Coronary artery (tissue), 2 donors: Measurements from ENCODE around the gene HECTD4.

Source experiments
- DNase-seq: peaks from one replicate; pipeline ENCODE4 v3.0.0-alpha.2; 2017; ENCODE audit warnings: low spot score
- H3K27ac ChIP-seq, 2 donors: fragments of 200-600 bp; sonication (generic); one replicate each; pipeline ENCODE4 v1.5.1; 2016 to 2019
- H3K4me3 ChIP-seq: fragments of 200-600 bp; sonication (generic); 2 replicates; pipeline ENCODE4 v1.5.1; 2016; ENCODE audit warnings: mild to moderate bottlenecking, moderate library complexity
- CTCF ChIP-seq: fragments of 200-600 bp; sonication (generic); IDR thresholded peaks from one replicate; pipeline ENCODE4 v1.5.1; 2019; ENCODE audit warnings: antibody characterized with exemption

Gene HECTD4

GRCh38 chr12:112330706-112331105 lies 51.5 kb downstream of the HECTD4 start:
- Histone ChIP-seq H3K4me3 (no peak overlapping the region), H3K27ac (no peak overlapping the region)
- DNase-seq = no peak
- no peak for TF ChIP-seq CTCF

GRCh38 chr12:112328456-112329124 lies 53.6 kb downstream of the HECTD4 start:
- Histone ChIP-seq H3K27ac (no peak overlapping the region), H3K4me3 (no peak overlapping the region)
- TF ChIP-seq CTCF = no peak
- DNase-seq = no peak

GRCh38 chr12:112327209-112327938 lies 54.9 kb downstream of the HECTD4 start:
- H3K4me3 ChIP-seq = no peak overlapping the region
- no peak for TF ChIP-seq CTCF
- DNase-seq = no peak
- H3K27ac ChIP-seq = no peak overlapping the region

- TF ChIP-seq CTCF = no peak
These were observed 56.5 kb downstream of the HECTD4 start for GRCh38 chr12:112325622-112326207.

GRCh38 chr12:112325157-112325556 lies 57.1 kb downstream of the HECTD4 start:
- Histone ChIP-seq H3K27ac (no peak overlapping the region), H3K4me3 (no peak overlapping the region)
- DNase-seq = no peak
- TF ChIP-seq CTCF = no peak

More at GRCh38 chr12:112325622-112326207, 56.5 kb downstream of the HECTD4 start:
- Histone ChIP-seq H3K4me3 (no peak overlapping the region), H3K27ac (no peak overlapping the region)
- no peak for DNase-seq

- TF ChIP-seq CTCF = no peak
- H3K27ac ChIP-seq = no peak overlapping the region
- no peak for DNase-seq
- H3K4me3 ChIP-seq = no peak overlapping the region
These were observed 59.2 kb downstream of the HECTD4 start for GRCh38 chr12:112322882-112323547.
